GM23338 (cell line): ENCODE measurements around the gene TNFRSF1A. TPM values are rescaled to one million over a fixed set of nuclear protein-coding genes. Genes with fewer than 3 reads are reported as not detected.

Experiments
- ATAC-seq: fragments of 200-7000 bp; cut with Tn5 transposase; 3 replicates; pipeline ENCODE4 v1.9.1; 2020
- DNase-seq: peaks from one replicate; pipeline ENCODE4 v3.0.0-alpha.2; 2015; ENCODE audit warnings: low spot score
- H2AFZ ChIP-seq: fragments of 200-600 bp; sonication (generic); 2 replicates; pipeline ENCODE4 v1.8.0; 2016; ENCODE audit warnings: antibody characterized with exemption, mild to moderate bottlenecking, moderate library complexity
- H3F3A ChIP-seq: fragments of 200-600 bp; sonication (generic); replicated peaks from 2 replicates; pipeline ENCODE4 v1.8.0; 2017; ENCODE audit warnings: antibody characterized with exemption, mixed run types, low read depth
- H3K27ac ChIP-seq: fragments of 200-600 bp; sonication (generic); 2 replicates; pipeline ENCODE4 v1.6.1; 2016; ENCODE audit warnings: low read depth
- H3K27me3 ChIP-seq: fragments of 200-600 bp; sonication (generic); 2 replicates; pipeline ENCODE4 v1.8.0; 2016; ENCODE audit warnings: mild to moderate bottlenecking, mixed run types, moderate library complexity; ENCODE audit not compliant: insufficient read depth
- H3K36me3 ChIP-seq: fragments of 200-600 bp; sonication (generic); 2 replicates; pipeline ENCODE4 v1.8.0; 2016; ENCODE audit warnings: mild to moderate bottlenecking; ENCODE audit not compliant: insufficient read depth
- H3K4me1 ChIP-seq: fragments of 200-600 bp; sonication (generic); 2 replicates; pipeline ENCODE4 v1.8.0; 2016; ENCODE audit warnings: mild to moderate bottlenecking, moderate library complexity; ENCODE audit not compliant: insufficient read depth
- H3K4me2 ChIP-seq: fragments of 200-600 bp; sonication (generic); 2 replicates; pipeline ENCODE4 v1.7.1; 2017; ENCODE audit warnings: mixed run types
- H3K4me3 ChIP-seq: fragments of 200-600 bp; sonication (generic); 2 replicates; pipeline ENCODE4 v1.6.1; 2016; ENCODE audit warnings: mixed run types
- H3K79me2 ChIP-seq: fragments of 200-600 bp; sonication (generic); replicated peaks from 2 replicates; pipeline ENCODE4 v1.8.0; 2017; ENCODE audit warnings: mild to moderate bottlenecking; ENCODE audit not compliant: insufficient read depth
- H3K9me2 ChIP-seq: fragments of 200-600 bp; sonication (generic); 2 replicates; pipeline ENCODE4 v1.8.0; 2017; ENCODE audit not compliant: insufficient read depth
- H4K20me1 ChIP-seq: fragments of 200-600 bp; sonication (generic); replicated peaks from 2 replicates; pipeline ENCODE4 v1.8.0; 2017; ENCODE audit warnings: mild to moderate bottlenecking; ENCODE audit not compliant: insufficient read depth
- H3K27ac Mint-ChIP-seq: 2 replicates; pipeline ENCODE4 v1.8.0; 2020; ENCODE audit warnings: inconsistent platforms, mild to moderate bottlenecking, moderate library complexity, mixed read lengths
- H3K27me3 Mint-ChIP-seq: 3 replicates; pipeline ENCODE4 v1.8.0; 2022; ENCODE audit warnings: low read depth, mild to moderate bottlenecking, moderate library complexity, mixed read lengths, inconsistent platforms; ENCODE audit not compliant: insufficient read depth, poor library complexity
- H3K36me3 Mint-ChIP-seq: 3 replicates; pipeline ENCODE4 v1.8.0; 2021; ENCODE audit warnings: low read depth, mild to moderate bottlenecking, inconsistent platforms, moderate library complexity, mixed read lengths
- H3K4me1 Mint-ChIP-seq: 3 replicates; pipeline ENCODE4 v1.8.0; 2020; ENCODE audit warnings: mild to moderate bottlenecking, inconsistent platforms, mixed read lengths
- H3K4me3 Mint-ChIP-seq: 3 replicates; pipeline ENCODE4 v1.8.0; 2021; ENCODE audit warnings: moderate library complexity, mild to moderate bottlenecking, inconsistent platforms, mixed read lengths
- H3K9me3 Mint-ChIP-seq: 3 replicates; pipeline ENCODE4 v1.8.0; 2020; ENCODE audit warnings: moderate library complexity, mild to moderate bottlenecking, inconsistent platforms, mixed read lengths
- CREB1 ChIP-seq: fragments of 250-450 bp; sonication (Bioruptor Pico); IDR thresholded peaks from 2 replicates; pipeline ENCODE4 v1.5.0; 2020; ENCODE audit warnings: low read depth, mild to moderate bottlenecking, moderate library complexity
- CTCF ChIP-seq, 2 experiments: fragments of 200-600 bp in 1 of 2; sonication (generic) in 1 of 2; conservative IDR thresholded peaks; 2 replicates each; pipeline versions ENCODE4 v1.5.1 to v1.6.1; 2016 to 2017; ENCODE audit warnings: antibody characterized with exemption in 2 of 2, low read depth in 2 of 2, mild to moderate bottlenecking in 2 of 2, moderate library complexity in 1 of 2
- ETS1 ChIP-seq: IDR thresholded peaks from 2 replicates; pipeline ENCODE4 v1.6.1; 2016; ENCODE audit warnings: antibody characterized with exemption
- EZH2 ChIP-seq: fragments of 200-600 bp; sonication (generic); IDR thresholded peaks from one replicate; pipeline ENCODE4 v1.8.0; 2017; ENCODE audit warnings: antibody characterized with exemption, mild to moderate bottlenecking, low read depth; ENCODE audit not compliant: unreplicated experiment
- JUNB ChIP-seq: IDR thresholded peaks from one replicate; pipeline ENCODE4 v1.6.1; 2016; ENCODE audit warnings: antibody characterized with exemption; ENCODE audit not compliant: unreplicated experiment
- NANOG ChIP-seq: IDR thresholded peaks from 2 replicates; pipeline ENCODE4 v1.6.1; 2016; ENCODE audit warnings: antibody characterized with exemption, borderline replicate concordance
- POLR2AphosphoS5 ChIP-seq: IDR thresholded peaks from 2 replicates; pipeline ENCODE4 v1.6.1; 2016; ENCODE audit warnings: antibody characterized with exemption, low read depth
- REST ChIP-seq: IDR thresholded peaks from one replicate; pipeline ENCODE4 v1.6.1; 2018; ENCODE audit warnings: antibody characterized with exemption; ENCODE audit not compliant: unreplicated experiment
- STAT1 ChIP-seq: IDR thresholded peaks from one replicate; pipeline ENCODE4 v1.6.1; 2016; ENCODE audit warnings: antibody characterized with exemption; ENCODE audit not compliant: unreplicated experiment
- ZNF114 ChIP-seq: fragments of 250-450 bp; sonication (Bioruptor Pico); IDR thresholded peaks from 2 replicates; pipeline ENCODE4 v1.5.0; 2020; ENCODE audit warnings: mild to moderate bottlenecking, moderate library complexity
- ZNF462 ChIP-seq: fragments of 250-450 bp; sonication (Bioruptor Pico); IDR thresholded peaks from 2 replicates; pipeline ENCODE4 v1.5.0; 2020; ENCODE audit warnings: mild to moderate bottlenecking, moderate library complexity
- polyA plus RNA-seq: library from polyadenylated mRNA; unstranded; fragments of >200 nt; fragmentation: Nextera tagmentation; extraction: Ambion mirVana; gene quantifications from 2 replicates; pipeline ENCODE4 v1.2.1, GENCODE V29; 2016
- total RNA-seq: library from RNA; depleted of rRNA; stranded (reverse); fragments of >200 nt; shearing (Covaris generic); gene quantifications from 2 replicates; pipeline ENCODE4 v1.2.3, GENCODE V29; 2014

The TNFRSF1A gene
- total and polyA plus RNA-seq, 2 experiments from 2014 or later: 24.3 to 43.4 TPM

- no peak for TF ChIP-seq POLR2AphosphoS5
- no peak for TF ChIP-seq JUNB
- TF ChIP-seq ZNF114: no peak
- no peak for TF ChIP-seq EZH2
- no peak for TF ChIP-seq ETS1
- TF ChIP-seq CREB1 (CRISPR knock-in tag): no peak
Observed at GRCh38 chr12:6382982-6383381, 41.1 kb upstream of the TNFRSF1A start (continued).

GRCh38 chr12:6382371-6382770, 40.5 kb upstream of the TNFRSF1A start:
- H3K4me1 Mint-ChIP-seq: peaks cover 48% of the 10 kb centered on the region
- TF ChIP-seq EZH2: no peak
- TF ChIP-seq JUNB: no peak
- TF ChIP-seq REST: no peak
- TF ChIP-seq CTCF (conservative IDR thresholded peaks at IDR 0.05; ENCODE audit: low read depth in 2 of 2): no peak
- TF ChIP-seq ZNF114: no peak
- no peak for TF ChIP-seq NANOG
- TF ChIP-seq POLR2AphosphoS5: no peak
- TF ChIP-seq ETS1: no peak
- no peak for TF ChIP-seq CREB1 (CRISPR knock-in tag)
- no peak for TF ChIP-seq ZNF462 (CRISPR knock-in tag)
- TF ChIP-seq STAT1: no peak

More at GRCh38 chr12:6382371-6382770, 40.5 kb upstream of the TNFRSF1A start:
- H3K4me1 ChIP-seq: peaks cover 28% of the 10 kb centered on the region
- H2AFZ ChIP-seq: no peak overlapping the region
- H3K27ac ChIP-seq: no peak overlapping the region
- DNase-seq (peak; percentile 44), ATAC-seq (peak; percentile 26)
- peak overlapping the region; percentile 67 for H3K4me2 ChIP-seq
- H3K36me3 ChIP-seq: no peaks in the 10 kb centered on the region; the same call in 1 of the 2 replicates
- H3K9me2 ChIP-seq: no peaks in the 10 kb centered on the region
- H3K9me3 Mint-ChIP-seq: no peaks in the 10 kb centered on the region
- H3K36me3 Mint-ChIP-seq: no peaks in the 10 kb centered on the region
- no peak overlapping the region for H3K4me3 Mint-ChIP-seq
- H3K27ac Mint-ChIP-seq: no peak overlapping the region
- H3K27me3 Mint-ChIP-seq: peaks cover 19% of the 10 kb centered on the region
- peaks cover 2% of the 10 kb centered on the region; the same call in 1 of the 2 replicates for H3F3A ChIP-seq
- H3K79me2 ChIP-seq: no peaks in the 10 kb centered on the region
- peaks cover 21% of the 10 kb centered on the region for H3K27me3 ChIP-seq
- H3K4me3 ChIP-seq: no peak overlapping the region
- H4K20me1 ChIP-seq: no peaks in the 10 kb centered on the region
